ENCODE results near the gene ZNF407.

ZNF407 gene

GRCh38 chr18:74977041-74977440, 379.4 kb downstream of the ZNF407 start:
- DNase-seq: no peak

- no peak for DNase-seq
Measured at GRCh38 chr18:74980669-74981068, 383.0 kb downstream of the ZNF407 start.

DNA sequence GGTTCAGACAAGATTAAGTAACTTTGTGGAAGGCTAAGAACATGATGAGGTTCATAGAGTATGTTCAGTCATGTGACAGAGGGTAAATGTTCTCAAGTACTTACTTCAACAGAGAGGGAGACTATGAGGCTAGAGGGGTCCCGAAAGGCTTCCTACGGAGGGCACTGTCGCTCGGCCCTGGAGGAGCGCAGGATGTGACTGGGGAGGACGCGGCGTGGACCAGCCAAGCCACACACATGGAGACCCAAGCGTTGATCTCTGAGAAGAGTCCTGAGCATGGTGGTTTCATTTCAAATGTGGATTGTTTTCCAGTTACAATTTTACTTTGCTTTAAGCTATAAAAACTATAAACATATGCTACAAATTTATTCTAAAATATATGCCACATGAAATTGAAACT, 383.8 kb downstream of the ZNF407 start:
- DNase-seq: no peak

- DNase-seq: no peak
Measured at GRCh38 chr18:74982946-74983635, 385.4 kb downstream of the ZNF407 start.

GRCh38 chr18:74989134-74989533, 391.5 kb downstream of the ZNF407 start:
- DNase-seq: peak in 1 of 5 experiments; percentile 76

DNA sequence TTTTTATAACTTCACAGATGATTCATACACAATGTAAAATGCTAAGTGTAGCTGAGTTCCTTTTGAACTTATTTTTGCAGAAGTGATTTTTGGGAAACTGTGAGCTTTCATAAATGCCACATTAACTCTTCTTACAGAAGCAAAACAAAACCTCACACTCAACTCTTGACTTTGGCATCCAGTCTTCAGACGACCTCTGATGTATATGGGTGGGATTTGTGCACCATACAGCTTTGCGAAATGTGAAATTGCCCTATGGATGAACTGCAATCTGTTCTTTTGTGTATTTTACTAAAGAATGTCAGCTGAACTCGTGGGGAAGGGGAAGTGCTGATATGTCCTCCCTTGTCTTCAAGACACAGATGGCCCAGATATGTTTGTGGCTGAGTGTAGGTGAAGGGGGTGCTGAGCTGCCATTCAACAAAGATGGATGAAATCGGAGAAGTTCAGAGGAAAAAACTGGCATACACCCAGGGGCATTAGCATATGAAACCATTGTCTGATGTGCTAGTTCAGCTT, 393.0 kb downstream of the ZNF407 start:
- peak in 1 of 5 experiments; percentile 87 for DNase-seq

DNA sequence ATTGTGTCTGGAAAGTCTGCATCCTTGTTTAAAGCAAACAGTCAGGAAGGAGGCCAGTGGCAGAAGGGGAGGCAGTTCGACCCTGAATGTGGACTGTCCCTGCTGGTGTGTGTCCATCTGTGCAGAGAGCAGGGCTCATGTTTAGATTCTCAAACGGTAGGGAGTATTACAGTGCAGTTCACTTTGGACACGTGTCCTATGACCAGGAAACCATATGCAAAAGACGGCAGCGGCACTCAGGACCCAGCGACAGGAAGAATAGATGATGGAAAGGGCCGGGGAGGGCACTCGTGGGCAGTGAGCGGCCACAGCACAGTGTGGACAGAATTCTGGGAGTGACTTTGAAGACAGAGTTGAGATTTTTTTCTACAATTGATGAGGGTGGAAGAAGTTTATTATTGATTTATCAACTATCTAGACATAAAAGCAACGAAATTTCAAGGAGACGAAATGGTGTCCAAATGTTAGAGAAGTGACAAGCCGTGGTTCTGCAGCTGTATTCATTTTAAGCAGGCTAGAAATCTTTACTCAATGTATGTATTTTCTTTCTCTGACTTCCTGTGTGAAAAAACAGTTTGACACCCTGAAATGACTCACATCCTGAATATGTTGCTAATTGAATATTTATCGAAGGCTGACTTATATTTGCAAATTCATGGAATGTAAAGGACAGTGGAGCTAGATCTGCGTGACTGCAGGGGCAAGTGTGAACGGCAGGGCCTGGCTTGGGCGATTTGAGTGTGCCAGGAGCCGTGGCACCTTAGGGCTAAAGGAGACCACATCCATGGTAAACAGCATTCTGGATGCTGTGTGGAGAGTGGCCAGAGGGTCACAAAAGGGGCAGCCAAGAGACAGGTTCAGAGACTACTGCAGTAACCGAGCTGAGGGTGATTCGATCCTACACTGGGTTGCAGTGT, 397.1 kb downstream of the ZNF407 start:
- peak in 2 of 5 experiments; percentile 54 to 92 for DNase-seq

DNA sequence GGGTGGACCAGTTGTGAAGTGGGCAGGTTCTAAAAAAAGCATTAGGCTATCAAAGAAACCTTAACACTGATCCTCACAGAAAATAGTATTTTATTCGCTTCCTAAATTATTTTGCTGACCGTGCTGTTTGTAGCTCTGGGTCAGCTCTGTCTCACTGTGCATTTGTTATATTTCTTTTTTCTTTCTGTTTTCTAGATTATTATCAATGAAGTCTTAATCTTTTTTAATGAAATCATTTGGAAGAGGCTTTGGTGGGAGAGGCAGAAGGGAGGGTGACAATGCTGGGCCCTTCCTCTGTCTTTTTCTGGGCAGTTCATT, 397.7 kb downstream of the ZNF407 start:
- peak in 1 of 5 experiments; percentile 20 for DNase-seq

DNA sequence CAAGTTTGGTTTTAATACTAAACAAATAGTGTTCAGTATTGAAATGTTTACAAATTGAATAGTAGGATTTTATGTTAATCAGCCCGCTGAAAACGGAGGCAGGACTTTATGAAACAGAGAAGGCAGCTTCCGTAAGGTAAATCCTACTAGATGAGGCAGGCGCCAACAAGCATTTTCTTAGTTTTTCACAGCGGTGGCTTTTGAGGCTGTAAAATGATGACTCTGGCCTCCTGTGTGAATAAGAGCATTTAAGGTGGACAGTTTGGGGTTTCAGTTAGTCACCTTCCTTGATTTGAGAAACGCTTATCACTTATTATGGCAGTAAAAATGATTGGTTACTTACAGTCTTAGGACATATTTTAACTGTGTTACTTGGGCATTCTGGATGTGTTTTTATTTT, 398.4 kb downstream of the ZNF407 start:
- DNase-seq: peak in 2 of 5 experiments; percentile 13 to 23

GRCh38 chr18:74996996-74997395, 399.3 kb downstream of the ZNF407 start:
- no peak for DNase-seq

GRCh38 chr18:75000920-75001319, 403.2 kb downstream of the ZNF407 start:
- no peak for DNase-seq

GRCh38 chr18:75003039-75003438, 405.4 kb downstream of the ZNF407 start:
- no peak for DNase-seq

GRCh38 chr18:75003764-75004690, 406.4 kb downstream of the ZNF407 start:
- no peak for DNase-seq

GRCh38 chr18:75005626-75006025, 408.0 kb downstream of the ZNF407 start:
- DNase-seq: no peak

- DNase-seq: no peak
Measured at GRCh38 chr18:75008186-75008585, 410.5 kb downstream of the ZNF407 start.

DNA sequence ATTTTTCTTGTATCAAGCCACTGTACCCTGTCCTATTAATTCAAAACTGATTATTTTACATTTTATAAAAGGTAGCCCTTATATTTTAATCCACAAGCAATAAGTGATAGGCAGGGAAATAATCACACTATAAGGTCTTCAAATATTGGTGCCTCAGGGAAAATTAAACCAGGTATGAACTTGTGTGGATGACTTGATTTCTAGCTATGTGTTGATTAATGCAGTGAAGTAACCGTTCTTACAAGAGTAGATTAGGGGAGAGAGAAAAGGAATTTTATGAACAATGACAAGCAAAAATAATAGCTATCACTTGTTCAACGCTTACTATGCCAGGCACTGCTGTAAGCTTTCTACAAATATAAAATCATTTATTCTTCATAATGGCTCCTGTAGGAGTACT, 411.6 kb downstream of the ZNF407 start:
- DNase-seq: no peak

DNA sequence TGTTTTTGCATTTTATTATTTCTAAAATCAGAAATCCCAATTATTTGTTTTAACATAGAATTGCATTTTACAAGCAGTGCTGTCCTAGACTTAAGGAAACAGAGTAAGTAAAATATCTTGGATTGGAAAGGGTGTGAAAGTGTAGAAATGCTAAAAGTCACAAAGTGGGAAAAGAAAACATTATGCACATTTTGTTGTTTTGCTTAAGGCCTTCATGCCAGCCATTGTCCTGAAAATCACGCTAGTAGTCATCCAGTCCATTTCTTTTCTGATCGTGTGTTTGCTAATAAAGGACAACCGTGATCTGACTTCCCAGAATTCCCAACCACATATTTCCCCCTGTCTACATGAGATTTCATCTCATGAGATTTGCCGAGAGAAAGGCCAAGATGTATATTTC, 412.2 kb downstream of the ZNF407 start:
- DNase-seq: no peak

- no peak for DNase-seq
Measured at GRCh38 chr18:75010278-75010677, 412.6 kb downstream of the ZNF407 start.

- DNase-seq: no peak
Measured at GRCh38 chr18:75010689-75011088, 413.0 kb downstream of the ZNF407 start.

GRCh38 chr18:75016025-75016717, 418.5 kb downstream of the ZNF407 start:
- no peak for DNase-seq

DNA sequence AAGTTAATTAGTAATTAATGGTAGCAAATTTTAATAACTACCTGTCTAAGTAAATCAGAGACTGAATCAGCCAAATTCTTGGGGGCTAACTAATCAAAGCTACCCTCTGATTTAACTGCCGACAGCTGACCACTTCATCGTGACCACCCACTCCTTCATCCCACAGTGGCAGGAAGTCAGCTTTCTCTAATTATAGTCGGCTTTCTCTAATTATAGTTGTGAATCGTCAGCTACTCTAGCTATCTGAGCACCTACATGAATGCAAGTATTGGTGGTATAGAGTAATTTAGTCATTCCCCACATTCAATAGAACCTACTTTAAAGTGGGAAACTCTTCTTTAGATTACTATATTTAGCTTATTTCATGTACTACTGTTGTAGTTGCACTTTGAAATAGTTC, 425.8 kb downstream of the ZNF407 start:
- DNase-seq: no peak

DNA sequence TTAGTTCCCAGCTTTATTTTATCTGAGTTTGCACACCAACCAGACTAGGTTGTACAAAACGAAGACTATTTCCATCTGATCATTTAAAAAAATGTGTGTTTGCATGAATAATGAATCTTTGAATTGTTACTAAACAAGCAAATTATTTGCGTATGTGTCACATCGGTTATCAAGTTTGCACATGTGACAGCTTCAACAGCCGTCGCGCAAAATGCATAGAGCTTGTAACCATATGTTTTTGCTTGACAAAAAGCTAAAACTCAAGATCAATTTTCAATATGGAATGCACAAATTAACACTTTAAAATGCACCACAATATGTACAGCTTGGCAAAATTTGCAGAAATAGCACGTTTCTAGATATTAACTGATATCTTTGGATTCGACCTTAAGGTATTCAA, 427.2 kb downstream of the ZNF407 start:
- DNase-seq: no peak

Data from T-helper 2 cell (primary cell).